H9 (cell line): Measurements from ENCODE around the gene FBXO47. TPM values are rescaled to one million over a fixed set of nuclear protein-coding genes. Genes with fewer than 3 reads are reported as not detected.

Experiments used
- DNase-seq: peaks from one replicate; pipeline ENCODE4 v3.0.0-alpha.2; 2017
- H2AFZ ChIP-seq: one replicate; pipeline ENCODE4 v1.6.1; 2013; ENCODE audit warnings: mild to moderate bottlenecking, low read length, control low read depth, moderate library complexity
- H2AK5ac ChIP-seq: 2 replicates; pipeline ENCODE4 v1.6.1; 2013; ENCODE audit warnings: low read length, control low read depth, mixed read lengths; ENCODE audit not compliant: insufficient read length
- H2BK120ac ChIP-seq: one replicate; pipeline ENCODE4 v1.6.1; 2013; ENCODE audit warnings: low read depth, mild to moderate bottlenecking, low read length, control low read depth, inconsistent platforms; ENCODE audit not compliant: poor library complexity, severe bottlenecking
- H2BK12ac ChIP-seq: 2 replicates; pipeline ENCODE4 v1.6.1; 2013; ENCODE audit warnings: low read length, control low read depth, mixed read lengths, low read depth; ENCODE audit not compliant: insufficient read length
- H2BK15ac ChIP-seq: 2 replicates; pipeline ENCODE4 v1.6.1; 2013; ENCODE audit warnings: low read depth, low read length, control low read depth
- H2BK20ac ChIP-seq: one replicate; pipeline ENCODE4 v1.6.1; 2013; ENCODE audit warnings: low read depth, mild to moderate bottlenecking, low read length, control low read depth, inconsistent platforms; ENCODE audit not compliant: poor library complexity, severe bottlenecking
- H2BK5ac ChIP-seq: 2 replicates; pipeline ENCODE4 v1.6.1; 2013; ENCODE audit warnings: low read length, control low read depth, mixed read lengths; ENCODE audit not compliant: insufficient read length
- H3K14ac ChIP-seq: 2 replicates; pipeline ENCODE4 v1.6.1; 2013; ENCODE audit warnings: low read length, control low read depth; ENCODE audit not compliant: insufficient read depth
- H3K18ac ChIP-seq: 2 replicates; pipeline ENCODE4 v1.6.1; 2013; ENCODE audit warnings: low read depth, mild to moderate bottlenecking, mixed read lengths, low read length, control low read depth; ENCODE audit not compliant: insufficient read length
- H3K23ac ChIP-seq: 2 replicates; pipeline ENCODE4 v1.6.1; 2013; ENCODE audit warnings: low read length, control low read depth, mixed read lengths, low read depth; ENCODE audit not compliant: insufficient read length
- H3K23me2 ChIP-seq: 2 replicates; pipeline ENCODE4 v1.6.1; 2013; ENCODE audit warnings: low read depth, mild to moderate bottlenecking, mixed read lengths, low read length, control low read depth; ENCODE audit not compliant: insufficient read length, poor library complexity, severe bottlenecking
- H3K27ac ChIP-seq: 2 replicates; pipeline ENCODE4 v1.5.1; 2013; ENCODE audit warnings: low read length, control low read depth, mixed read lengths, low read depth; ENCODE audit not compliant: insufficient read length
- H3K27me3 ChIP-seq: 2 replicates; pipeline ENCODE4 v1.6.1; 2013; ENCODE audit warnings: low read length, control low read depth, inconsistent platforms; ENCODE audit not compliant: insufficient read depth
- H3K4ac ChIP-seq: 2 replicates; pipeline ENCODE4 v1.6.1; 2013; ENCODE audit warnings: low read depth, mild to moderate bottlenecking, control low read depth, inconsistent platforms, low read length, moderate library complexity
- H3K4me1 ChIP-seq: 2 replicates; pipeline ENCODE4 v1.6.1; 2013; ENCODE audit warnings: low read length, control low read depth, inconsistent platforms; ENCODE audit not compliant: insufficient read depth
- H3K4me2 ChIP-seq: 2 replicates; pipeline ENCODE4 v1.6.1; 2013; ENCODE audit warnings: low read length, control low read depth, mixed read lengths; ENCODE audit not compliant: insufficient read length, insufficient read depth
- H3K56ac ChIP-seq: 2 replicates; pipeline ENCODE4 v1.6.1; 2013; ENCODE audit warnings: low read depth, mild to moderate bottlenecking, mixed read lengths, low read length, control low read depth; ENCODE audit not compliant: insufficient read length
- H3K79me1 ChIP-seq: 2 replicates; pipeline ENCODE4 v1.6.1; 2013; ENCODE audit warnings: low read depth, mild to moderate bottlenecking, moderate library complexity, low read length, control low read depth, inconsistent platforms; ENCODE audit not compliant: insufficient read depth, poor library complexity, severe bottlenecking
- H3K79me2 ChIP-seq: 2 replicates; pipeline ENCODE4 v1.6.1; 2013; ENCODE audit warnings: low read length, control low read depth, inconsistent platforms; ENCODE audit not compliant: insufficient read depth
- H3K9ac ChIP-seq: 2 replicates; pipeline ENCODE4 v1.6.1; 2013; ENCODE audit warnings: low read length, control low read depth, mixed read lengths; ENCODE audit not compliant: insufficient read length; ENCODE audit errors: extremely low read depth
- H3K9me3 ChIP-seq: one replicate; pipeline ENCODE4 v1.6.1; 2013; ENCODE audit warnings: low read depth, low read length, inconsistent platforms; ENCODE audit not compliant: control insufficient read depth
- H3T11ph ChIP-seq: one replicate; pipeline ENCODE4 v1.6.1; 2013; ENCODE audit warnings: mild to moderate bottlenecking, low read length, control low read depth, inconsistent platforms
- H4K20me1 ChIP-seq: one replicate; pipeline ENCODE4 v1.6.1; 2013; ENCODE audit not compliant: control insufficient read depth, insufficient read length, insufficient read depth
- H4K5ac ChIP-seq: 2 replicates; pipeline ENCODE4 v1.6.1; 2013; ENCODE audit warnings: low read depth, mild to moderate bottlenecking, mixed read lengths, low read length, control low read depth; ENCODE audit not compliant: insufficient read length
- H4K8ac ChIP-seq: replicated peaks from 2 replicates; pipeline ENCODE4 v1.6.1; 2013; ENCODE audit warnings: low read length, control low read depth, mixed read lengths, low read depth; ENCODE audit not compliant: insufficient read length
- H4K91ac ChIP-seq: 2 replicates; pipeline ENCODE4 v1.6.1; 2013; ENCODE audit warnings: low read depth, mild to moderate bottlenecking, moderate library complexity, mixed read lengths, low read length, control low read depth; ENCODE audit not compliant: insufficient read length
- H3K27ac Mint-ChIP-seq, 3 experiments: 2 replicates in 2 of 3; 3 replicates in 1 of 3; pipeline ENCODE4 v1.8.0; 2020 to 2021; ENCODE audit warnings: mixed read lengths in 3 of 3, mild to moderate bottlenecking in 1 of 3, moderate library complexity in 1 of 3
- H3K27me3 Mint-ChIP-seq: 2 replicates; pipeline ENCODE4 v1.8.0; 2021; ENCODE audit warnings: low read depth, mild to moderate bottlenecking, moderate library complexity, mixed read lengths
- H3K36me3 Mint-ChIP-seq, 3 experiments: 2 replicates in 2 of 3; 3 replicates in 1 of 3; pipeline ENCODE4 v1.8.0; 2020 to 2021; ENCODE audit warnings: low read depth in 3 of 3, mixed read lengths in 3 of 3; ENCODE audit not compliant: insufficient read depth in 1 of 3
- H3K4me1 Mint-ChIP-seq, 2 experiments: 2 replicates each; pipeline ENCODE4 v1.8.0; 2020; ENCODE audit warnings: mixed read lengths in 2 of 2
- H3K4me3 Mint-ChIP-seq, 2 experiments: 2 replicates in 1 of 2; 3 replicates in 1 of 2; pipeline ENCODE4 v1.8.0; 2020 to 2021; ENCODE audit warnings: mild to moderate bottlenecking in 2 of 2, mixed read lengths in 2 of 2, moderate library complexity in 1 of 2
- H3K9me3 Mint-ChIP-seq, 2 experiments: 2 replicates in 1 of 2; 3 replicates in 1 of 2; pipeline ENCODE4 v1.8.0; 2020; ENCODE audit warnings: mild to moderate bottlenecking in 2 of 2, mixed read lengths in 2 of 2, moderate library complexity in 1 of 2
- total RNA-seq: library from RNA; stranded (reverse); gene quantifications from 2 replicates; pipeline ENCODE4 v1.2.1, GENCODE V29; 2021
- TF ChIP-seq, protein P1 (sequence below): fragments of 200-600 bp; sonication (generic); conservative IDR thresholded peaks from 3 replicates; pipeline ENCODE4 v1.8.0; 2021; ENCODE audit warnings: antibody characterized with exemption, mild to moderate bottlenecking

FBXO47 gene
- total RNA-seq, 1 experiment from 2014 or later = not detected

DNA sequence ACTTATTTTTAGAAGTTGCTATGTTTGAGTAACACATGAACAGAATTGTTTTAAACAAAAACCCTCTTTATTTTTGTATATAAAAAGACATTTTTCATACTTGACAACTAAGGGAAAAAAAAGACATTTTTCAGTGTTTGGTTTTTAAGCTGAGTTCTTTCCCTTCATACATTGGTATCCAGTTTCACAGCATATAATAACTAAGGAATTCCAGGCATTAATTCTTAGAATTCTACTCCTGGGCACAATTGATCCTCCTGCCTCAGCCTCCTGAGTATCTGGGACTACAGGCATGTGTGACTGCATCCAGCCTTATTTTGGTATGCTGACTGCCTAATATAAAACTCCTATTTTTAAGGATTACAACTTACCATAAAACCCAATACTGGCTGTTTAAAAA is 8.4 kb downstream of the FBXO47 start:
- no peaks in the 10 kb centered on the region for H3K79me2 ChIP-seq
- H3K4me3 Mint-ChIP-seq = no peak overlapping the region
- H2BK12ac ChIP-seq = no peak overlapping the region
- H3T11ph ChIP-seq = no peak overlapping the region
- H3K4me1 Mint-ChIP-seq = no peaks in the 10 kb centered on the region
- H2BK20ac ChIP-seq = no peak overlapping the region
- H2BK15ac ChIP-seq = no peak overlapping the region
- H4K20me1 ChIP-seq = no peaks in the 10 kb centered on the region
- H3K23me2 ChIP-seq = no peaks in the 10 kb centered on the region
- no peak overlapping the region for H3K4ac ChIP-seq
- no peaks in the 10 kb centered on the region for H3K9me3 ChIP-seq
- H3K14ac ChIP-seq = no peak overlapping the region
- H3K9ac ChIP-seq = no peak overlapping the region
- no peak overlapping the region for H4K5ac ChIP-seq
- no peak for DNase-seq
- no peaks in the 10 kb centered on the region for H3K27me3 ChIP-seq
- no peaks in the 10 kb centered on the region for H3K79me1 ChIP-seq
- H4K8ac ChIP-seq = no peak overlapping the region
- H3K9me3 Mint-ChIP-seq = no peaks in the 10 kb centered on the region
- H2BK120ac ChIP-seq = no peak overlapping the region
- H3K23ac ChIP-seq = no peak overlapping the region
- no peak overlapping the region for H3K27ac Mint-ChIP-seq
- no peak overlapping the region for H2AFZ ChIP-seq
- no peak overlapping the region for H3K4me2 ChIP-seq
- H2BK5ac ChIP-seq = no peak overlapping the region
- TF ChIP-seq, protein P1, sequence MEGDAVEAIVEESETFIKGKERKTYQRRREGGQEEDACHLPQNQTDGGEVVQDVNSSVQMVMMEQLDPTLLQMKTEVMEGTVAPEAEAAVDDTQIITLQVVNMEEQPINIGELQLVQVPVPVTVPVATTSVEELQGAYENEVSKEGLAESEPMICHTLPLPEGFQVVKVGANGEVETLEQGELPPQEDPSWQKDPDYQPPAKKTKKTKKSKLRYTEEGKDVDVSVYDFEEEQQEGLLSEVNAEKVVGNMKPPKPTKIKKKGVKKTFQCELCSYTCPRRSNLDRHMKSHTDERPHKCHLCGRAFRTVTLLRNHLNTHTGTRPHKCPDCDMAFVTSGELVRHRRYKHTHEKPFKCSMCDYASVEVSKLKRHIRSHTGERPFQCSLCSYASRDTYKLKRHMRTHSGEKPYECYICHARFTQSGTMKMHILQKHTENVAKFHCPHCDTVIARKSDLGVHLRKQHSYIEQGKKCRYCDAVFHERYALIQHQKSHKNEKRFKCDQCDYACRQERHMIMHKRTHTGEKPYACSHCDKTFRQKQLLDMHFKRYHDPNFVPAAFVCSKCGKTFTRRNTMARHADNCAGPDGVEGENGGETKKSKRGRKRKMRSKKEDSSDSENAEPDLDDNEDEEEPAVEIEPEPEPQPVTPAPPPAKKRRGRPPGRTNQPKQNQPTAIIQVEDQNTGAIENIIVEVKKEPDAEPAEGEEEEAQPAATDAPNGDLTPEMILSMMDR = no peak
- no peak overlapping the region for H4K91ac ChIP-seq
- H3K56ac ChIP-seq = no peak overlapping the region
- no peak overlapping the region for H3K27ac ChIP-seq
- no peak overlapping the region for H2AK5ac ChIP-seq
- no peaks in the 10 kb centered on the region for H3K36me3 Mint-ChIP-seq
- no peaks in the 10 kb centered on the region for H3K27me3 Mint-ChIP-seq
- H3K18ac ChIP-seq = no peak overlapping the region
- H3K4me1 ChIP-seq = no peaks in the 10 kb centered on the region
